ENCODE results near the gene SMAD1. TPM values are rescaled to one million over a fixed set of nuclear protein-coding genes. Genes with fewer than 3 reads are reported as not detected.

SMAD1 gene
- total RNA-seq, 1 experiment from 2014 or later = 27.9 TPM

DNA sequence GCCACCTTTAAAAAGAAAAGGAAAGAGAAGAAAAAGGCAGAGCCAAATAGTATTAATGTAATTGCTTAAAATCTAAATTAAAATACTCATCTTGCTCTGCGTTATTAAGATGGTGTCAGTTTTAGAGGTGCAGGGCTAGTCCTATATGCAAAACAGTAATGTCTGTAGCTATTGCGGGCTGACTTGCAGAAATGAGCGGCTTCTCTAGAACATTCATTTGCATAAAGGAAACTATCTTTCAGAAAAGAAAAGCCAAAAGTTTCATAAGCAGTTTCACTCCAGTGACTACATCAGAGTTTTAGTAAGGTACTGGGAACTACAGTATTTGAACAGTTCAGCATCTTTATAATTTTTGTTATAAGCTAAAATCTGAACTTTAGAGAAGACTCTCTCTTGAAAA, 6.0 kb downstream of the SMAD1 start:
- Mint-ChIP-seq H3K27ac (ENCODE audit: low read depth, unreplicated experiment) (no peak overlapping the region), H3K4me3 (ENCODE audit: unreplicated experiment) (no peak overlapping the region), H3K36me3 (ENCODE audit: insufficient read depth, unreplicated experiment) (no peaks in the 10 kb centered on the region), H3K9me3 (ENCODE audit: unreplicated experiment) (no peaks in the 10 kb centered on the region), H3K4me1 (ENCODE audit: insufficient read depth, unreplicated experiment) (no peaks in the 10 kb centered on the region), H3K27me3 (ENCODE audit: insufficient read depth, unreplicated experiment) (no peaks in the 10 kb centered on the region)
- intact Hi-C loops (cut with micrococcal nuclease) = no loop called here
- DNase-seq (ENCODE audit: unreplicated experiment) = no peak
- TF ChIP-seq, protein P1, sequence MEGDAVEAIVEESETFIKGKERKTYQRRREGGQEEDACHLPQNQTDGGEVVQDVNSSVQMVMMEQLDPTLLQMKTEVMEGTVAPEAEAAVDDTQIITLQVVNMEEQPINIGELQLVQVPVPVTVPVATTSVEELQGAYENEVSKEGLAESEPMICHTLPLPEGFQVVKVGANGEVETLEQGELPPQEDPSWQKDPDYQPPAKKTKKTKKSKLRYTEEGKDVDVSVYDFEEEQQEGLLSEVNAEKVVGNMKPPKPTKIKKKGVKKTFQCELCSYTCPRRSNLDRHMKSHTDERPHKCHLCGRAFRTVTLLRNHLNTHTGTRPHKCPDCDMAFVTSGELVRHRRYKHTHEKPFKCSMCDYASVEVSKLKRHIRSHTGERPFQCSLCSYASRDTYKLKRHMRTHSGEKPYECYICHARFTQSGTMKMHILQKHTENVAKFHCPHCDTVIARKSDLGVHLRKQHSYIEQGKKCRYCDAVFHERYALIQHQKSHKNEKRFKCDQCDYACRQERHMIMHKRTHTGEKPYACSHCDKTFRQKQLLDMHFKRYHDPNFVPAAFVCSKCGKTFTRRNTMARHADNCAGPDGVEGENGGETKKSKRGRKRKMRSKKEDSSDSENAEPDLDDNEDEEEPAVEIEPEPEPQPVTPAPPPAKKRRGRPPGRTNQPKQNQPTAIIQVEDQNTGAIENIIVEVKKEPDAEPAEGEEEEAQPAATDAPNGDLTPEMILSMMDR (IDR thresholded peaks at IDR 0.05; ENCODE audit: unreplicated experiment) = no peak
- ChIA-PET POLR2A (no interaction called here), CTCF (interaction anchor here (0.7 to 0.9 kb wide), 2 partner anchors 63 to 66 kb away, joined by 3 read pairs; no protein-coding TSS in a partner anchor)
- no TSS peak for BruUV-seq (replicated peaks)

DNA sequence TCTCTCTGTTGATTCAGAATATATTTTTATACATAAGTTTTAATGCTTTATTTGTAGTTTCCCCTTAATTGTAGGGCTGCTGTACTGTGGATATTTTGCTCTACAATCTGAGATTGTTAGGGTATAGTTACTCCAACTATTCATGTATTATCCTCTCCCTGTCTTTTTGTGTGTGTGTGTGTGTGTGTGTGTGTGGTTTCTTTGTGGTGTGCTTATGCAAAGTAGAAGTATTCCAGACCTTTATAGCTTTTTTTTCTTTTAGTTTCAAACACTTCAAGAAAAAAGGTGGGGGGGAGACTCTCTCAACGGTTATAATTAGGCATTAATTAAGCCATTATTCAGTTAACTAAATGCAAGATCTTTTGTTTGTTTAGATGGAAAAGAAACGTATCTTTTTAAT, 6.7 kb downstream of the SMAD1 start:
- H3K27me3 Mint-ChIP-seq (ENCODE audit: insufficient read depth, unreplicated experiment) = no peaks in the 10 kb centered on the region
- intact Hi-C loops (cut with micrococcal nuclease) = no loop called here

DNA sequence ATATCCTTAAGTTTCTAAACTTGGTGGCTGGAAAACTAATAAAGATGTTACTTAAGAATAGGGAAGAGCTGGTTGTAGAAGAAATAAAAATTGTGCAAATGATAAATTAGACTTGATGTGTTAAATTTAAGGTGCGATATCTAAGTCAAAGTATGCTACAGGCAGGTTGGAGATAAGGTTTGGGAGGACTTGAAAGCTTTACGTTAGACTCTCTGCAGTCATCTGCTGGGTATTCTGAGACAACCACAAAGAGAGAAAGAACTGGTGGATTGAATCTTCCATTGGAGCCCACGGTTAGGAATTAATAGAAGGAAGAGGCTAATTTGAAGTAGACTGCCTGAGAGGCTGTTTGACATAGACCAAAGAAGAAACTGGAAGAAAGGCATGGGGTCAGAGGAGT, 7.9 kb downstream of the SMAD1 start:
- BruUV-seq (replicated peaks) = no TSS peak
- no peaks in the 10 kb centered on the region for H3K27me3 Mint-ChIP-seq (ENCODE audit: insufficient read depth, unreplicated experiment)
- no peak overlapping the region for H3K4me3 Mint-ChIP-seq (ENCODE audit: unreplicated experiment)
- POLR2A ChIA-PET = no interaction called here
- H3K9me3 Mint-ChIP-seq (ENCODE audit: unreplicated experiment) = no peaks in the 10 kb centered on the region
- intact Hi-C loops (cut with micrococcal nuclease) = no loop called here
- no peak overlapping the region for H3K27ac Mint-ChIP-seq (ENCODE audit: low read depth, unreplicated experiment)
- H3K4me1 Mint-ChIP-seq (ENCODE audit: insufficient read depth, unreplicated experiment) = no peaks in the 10 kb centered on the region
- CTCF ChIA-PET = interaction anchor here (0.5 kb wide), 1 partner anchor 235 kb away, joined by 3 read pairs; no protein-coding TSS in a partner anchor
- no peaks in the 10 kb centered on the region for H3K36me3 Mint-ChIP-seq (ENCODE audit: insufficient read depth, unreplicated experiment)
- TF ChIP-seq, protein P1 (IDR thresholded peaks at IDR 0.05; ENCODE audit: unreplicated experiment) = no peak
- no peak for DNase-seq (ENCODE audit: unreplicated experiment)

More for the DNA sequence above, 6.7 kb downstream of the SMAD1 start:
- Mint-ChIP-seq H3K4me1 (ENCODE audit: insufficient read depth, unreplicated experiment) (no peaks in the 10 kb centered on the region), H3K27ac (ENCODE audit: low read depth, unreplicated experiment) (no peak overlapping the region), H3K9me3 (ENCODE audit: unreplicated experiment) (no peaks in the 10 kb centered on the region), H3K4me3 (ENCODE audit: unreplicated experiment) (no peak overlapping the region), H3K36me3 (ENCODE audit: insufficient read depth, unreplicated experiment) (no peaks in the 10 kb centered on the region)
- TF ChIP-seq, protein P1 (IDR thresholded peaks at IDR 0.05; ENCODE audit: unreplicated experiment) = no peak
- POLR2A ChIA-PET = no interaction called here
- no TSS peak for BruUV-seq (replicated peaks)
- DNase-seq (ENCODE audit: unreplicated experiment) = no peak
- CTCF ChIA-PET = interaction anchor here (0.6 to 0.9 kb wide), 3 partner anchors 34 to 66 kb away, joined by 3 read pairs; no protein-coding TSS in a partner anchor

DNA sequence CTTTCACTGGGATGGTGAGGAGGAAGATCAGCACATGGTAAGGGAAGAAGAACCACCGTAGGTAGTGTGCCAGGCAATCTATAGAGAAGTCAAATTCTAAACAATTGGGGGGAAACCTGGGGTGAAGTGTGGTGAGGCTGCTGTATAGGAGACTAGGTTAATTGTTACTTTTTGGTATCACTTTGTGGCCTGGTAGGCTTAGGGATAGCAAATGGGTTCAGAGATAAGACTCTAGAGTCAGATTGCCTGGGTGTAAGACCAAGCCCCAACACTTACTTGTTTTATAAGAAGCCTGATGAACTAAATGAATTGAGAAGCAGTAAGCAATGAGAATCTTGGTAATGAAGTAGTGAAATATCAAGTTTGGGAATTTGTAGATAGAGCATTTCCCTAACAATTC, 8.7 kb downstream of the SMAD1 start:
- Mint-ChIP-seq H3K36me3 (ENCODE audit: insufficient read depth, unreplicated experiment) (no peaks in the 10 kb centered on the region), H3K27me3 (ENCODE audit: insufficient read depth, unreplicated experiment) (no peaks in the 10 kb centered on the region), H3K9me3 (ENCODE audit: unreplicated experiment) (no peaks in the 10 kb centered on the region), H3K4me3 (ENCODE audit: unreplicated experiment) (no peak overlapping the region), H3K27ac (ENCODE audit: low read depth, unreplicated experiment) (no peak overlapping the region), H3K4me1 (ENCODE audit: insufficient read depth, unreplicated experiment) (no peaks in the 10 kb centered on the region)
- ChIA-PET POLR2A (no interaction called here), CTCF (no interaction called here)
- TF ChIP-seq, protein P1 (IDR thresholded peaks at IDR 0.05; ENCODE audit: unreplicated experiment) = no peak
- intact Hi-C loops (cut with micrococcal nuclease) = no loop called here
- DNase-seq (ENCODE audit: unreplicated experiment) = no peak
- no TSS peak for BruUV-seq (replicated peaks)
